Naive thymus-derived CD4-positive, alpha-beta T cell (primary cell): ENCODE results near the gene STIM2. TPM values are rescaled to one million over a fixed set of nuclear protein-coding genes. Genes with fewer than 3 reads are reported as not detected.

Experiments
- ATAC-seq: fragments of 150-1000 bp; cut with Tn5 transposase; 2 replicates; pipeline ENCODE4 v1.10.0; 2021; ENCODE audit warnings: mild to moderate bottlenecking, moderate library complexity
- CTCF ChIA-PET: fragments of 350-600 bp; sonication (Branson Sonifier 250); formaldehyde crosslinking; loops from one replicate; lab custom pipeline; 2021; ENCODE audit warnings: antibody characterized with exemption; lab: Charles Lee
- POLR2A ChIA-PET: fragments of 350-600 bp; sonication (Branson Sonifier 250); formaldehyde crosslinking; loops from one replicate; lab custom pipeline; 2021; ENCODE audit warnings: antibody characterized with exemption, inconsistent platforms; lab: Charles Lee
- DNase-seq, 9 donors: peaks; one replicate each; pipeline versions ENCODE4 v3.0.0 to v3.0.0-alpha.2; 2020 to 2022; ENCODE audit warnings: mixed read lengths in 1 of 9
- H3K27ac ChIP-seq: one replicate; pipeline ENCODE4 v1.7.0; 2013; ENCODE audit warnings: mild to moderate bottlenecking, low read depth, low read length, moderate library complexity
- H3K27me3 ChIP-seq, 2 donors: one replicate each; pipeline ENCODE4 v1.7.0; 2013; ENCODE audit warnings: low read length in 2 of 2, mild to moderate bottlenecking in 2 of 2, moderate library complexity in 2 of 2; ENCODE audit not compliant: control insufficient read depth in 2 of 2, insufficient read depth in 2 of 2
- H3K36me3 ChIP-seq, 3 experiments: 1 replicate in 2 of 3; 2 replicates in 1 of 3; pipeline ENCODE4 v1.7.0; 2013; ENCODE audit warnings: low read length in 3 of 3, mild to moderate bottlenecking in 3 of 3, moderate library complexity in 1 of 3; ENCODE audit not compliant: insufficient read depth in 3 of 3, control insufficient read depth in 2 of 3
- H3K4me1 ChIP-seq, 2 donors: one replicate each; pipeline ENCODE4 v1.7.0; 2013; ENCODE audit warnings: low read length in 2 of 2, mild to moderate bottlenecking in 2 of 2, moderate library complexity in 1 of 2; ENCODE audit not compliant: control insufficient read depth in 2 of 2, insufficient read depth in 2 of 2
- H3K4me3 ChIP-seq: 2 replicates; pipeline ENCODE4 v1.7.0; 2013; ENCODE audit warnings: mild to moderate bottlenecking, low read length
- H3K9me3 ChIP-seq, 3 experiments: 1 replicate in 2 of 3; 2 replicates in 1 of 3; pipeline ENCODE4 v1.7.0; 2013; ENCODE audit warnings: low read length in 3 of 3; ENCODE audit not compliant: control insufficient read depth in 2 of 3
- H3K27ac Mint-ChIP-seq, 9 donors: one replicate each; pipeline ENCODE4 v1.8.0; 2020 to 2022; ENCODE audit warnings: mixed read lengths in 9 of 9, mild to moderate bottlenecking in 8 of 9, moderate library complexity in 5 of 9, inconsistent platforms in 2 of 9
- H3K27me3 Mint-ChIP-seq, 5 donors: one replicate each; pipeline ENCODE4 v1.8.0; 2021 to 2022; ENCODE audit warnings: mixed read lengths in 5 of 5, mild to moderate bottlenecking in 1 of 5
- H3K36me3 Mint-ChIP-seq, 5 donors: one replicate each; pipeline ENCODE4 v1.8.0; 2020 to 2022; ENCODE audit warnings: mixed read lengths in 5 of 5, mild to moderate bottlenecking in 3 of 5, inconsistent platforms in 1 of 5
- H3K4me1 Mint-ChIP-seq, 7 donors: one replicate each; pipeline ENCODE4 v1.8.0; 2020 to 2022; ENCODE audit warnings: mixed read lengths in 7 of 7, mild to moderate bottlenecking in 3 of 7, inconsistent platforms in 1 of 7
- H3K4me3 Mint-ChIP-seq, 10 donors: one replicate each; pipeline ENCODE4 v1.8.0; 2020 to 2022; ENCODE audit warnings: mild to moderate bottlenecking in 10 of 10, mixed read lengths in 10 of 10, moderate library complexity in 6 of 10, inconsistent platforms in 2 of 10
- H3K9me3 Mint-ChIP-seq, 11 donors: one replicate each; pipeline ENCODE4 v1.8.0; 2020 to 2022; ENCODE audit warnings: mixed read lengths in 11 of 11, mild to moderate bottlenecking in 4 of 11, inconsistent platforms in 1 of 11, moderate library complexity in 1 of 11
- intact Hi-C, 2 donors: fragments of 100-400 bp; cut with micrococcal nuclease; formaldehyde crosslinking; loops; one replicate each; pipeline ENCODE4 v1.15.1; 2023
- polyA plus RNA-seq, 2 donors: library from polyadenylated mRNA; unstranded; fragments of 300-500 nt; fragmentation: Illumina TruSeq; gene quantifications; one replicate each; pipeline ENCODE4 v1.2.3, GENCODE V29; 2021
- total RNA-seq, 6 experiments: library from RNA in 5 of 6; stranded (reverse) in 5 of 6; gene quantifications; 1 replicate in 5 of 6; 2 replicates in 1 of 6; pipeline ENCODE4 v1.2.3 and lab custom pipeline; 2021 to 2026

STIM2 gene
- total and polyA plus RNA-seq, 7 experiments from 2014 or later = 24.6 to 103 (median 67.0) TPM

DNA sequence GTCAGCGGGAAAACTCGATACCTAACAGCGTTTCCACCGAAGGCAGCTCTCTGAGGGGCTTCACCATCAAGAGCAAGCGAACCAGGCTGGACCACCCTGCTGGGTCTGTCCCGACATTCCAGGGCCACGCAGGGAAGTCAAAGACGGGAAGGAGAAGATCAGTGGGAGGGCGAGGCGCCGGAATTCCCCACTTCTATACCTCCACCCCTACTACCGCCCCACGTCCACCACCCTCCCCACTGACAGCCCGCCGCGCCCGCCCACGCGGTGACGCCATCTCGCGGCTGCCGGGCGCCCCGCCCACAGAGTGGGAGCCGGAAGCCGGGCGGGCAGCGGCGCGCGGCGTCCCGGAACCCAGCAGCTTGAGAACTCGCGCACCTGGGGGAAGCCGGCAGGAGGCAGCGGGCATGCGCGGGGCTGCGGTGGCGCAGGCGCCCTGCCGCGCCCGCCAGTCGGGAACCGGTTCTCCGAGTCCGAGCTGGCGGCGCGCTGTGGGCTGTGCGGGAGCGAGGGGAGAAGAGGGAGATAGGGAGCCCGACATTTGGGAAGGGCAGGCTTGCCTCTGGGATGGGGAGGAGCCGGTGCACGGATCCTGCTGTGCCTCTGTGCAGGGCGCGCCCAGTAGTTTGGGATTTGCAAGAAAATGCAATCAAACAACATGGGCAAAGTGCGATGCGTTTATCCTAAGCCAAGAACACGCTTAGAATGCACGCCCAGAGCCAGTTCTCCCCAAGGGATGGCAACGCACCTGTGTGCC, 3.2 kb upstream of the STIM2 start:
- Histone ChIP-seq H3K36me3 (peaks cover 0 to 5% (median 0%) of the 10 kb centered on the region in 3 experiments), H3K27ac (peak overlapping the region; percentile 90), H3K27me3 (no peaks in the 10 kb centered on the region), H3K9me3 (no peaks in the 10 kb centered on the region), H3K4me1 (peaks cover 24 to 28% of the 10 kb centered on the region in 2 donors), H3K4me3 (peak overlapping the region; percentile 82)
- intact Hi-C loops = loop anchor here (1.0 to 5.0 kb wide), 10 partner anchors 69 to 1623 kb away; partner anchors contain the start of genes ANAPC4 (in 1 of the 2), PI4K2B (in 1 of the 2), RBPJ (in 1 of the 2) and SMIM20 (in 1 of the 2)
- ChIA-PET POLR2A (interaction anchor here (0.6 to 7.1 kb wide), 15 partner anchors 9 to 274 kb away, joined by 3 to 126 read pairs (median 4); partner anchors contain the start of gene TBC1D19), CTCF (interaction anchor here (1.7 kb wide), 1 partner anchor 149 kb away, joined by 4 read pairs; no protein-coding TSS in a partner anchor)
- H3K9me3 Mint-ChIP-seq = no peaks in the 10 kb centered on the region
- H3K4me3 Mint-ChIP-seq = peak overlapping the region; percentile 88 to 100 (median 97)
- DNase-seq (peak; percentile 91 to 98 (median 96)), ATAC-seq (peak; percentile 80)
- H3K4me1 Mint-ChIP-seq = peaks cover 26 to 48% (median 42%) of the 10 kb centered on the region in 7 donors
- H3K36me3 Mint-ChIP-seq = peaks cover 0 to 4% (median 0%) of the 10 kb centered on the region in 5 donors
- peak overlapping the region; percentile 87 to 98 (median 96) for H3K27ac Mint-ChIP-seq
- peaks cover 0 to 5% (median 0%) of the 10 kb centered on the region in 5 donors for H3K27me3 Mint-ChIP-seq

- no peaks in the 10 kb centered on the region for H3K9me3 ChIP-seq
- H3K36me3 ChIP-seq = peaks cover 0 to 5% (median 0%) of the 10 kb centered on the region in 3 experiments
- peak overlapping the region; percentile 90 for H3K27ac ChIP-seq
- ChIA-PET POLR2A (interaction anchor here (0.8 to 7.1 kb wide), 11 partner anchors 8 to 275 kb away, joined by 3 to 126 read pairs (median 4); partner anchors contain the start of gene TBC1D19), CTCF (interaction anchor here (1.7 kb wide), 1 partner anchor 148 kb away, joined by 4 read pairs; no protein-coding TSS in a partner anchor)
- H3K4me3 Mint-ChIP-seq = peak overlapping the region; percentile 88 to 100 (median 97)
- peaks cover 31 to 51% (median 47%) of the 10 kb centered on the region in 7 donors for H3K4me1 Mint-ChIP-seq
- H3K27ac Mint-ChIP-seq = peak overlapping the region; percentile 74 to 98 (median 96)
- peaks cover 0 to 3% (median 0%) of the 10 kb centered on the region in 5 donors for H3K36me3 Mint-ChIP-seq
- H3K4me3 ChIP-seq = peak overlapping the region; percentile 82
- H3K27me3 ChIP-seq = no peaks in the 10 kb centered on the region
- peaks cover 30 to 36% of the 10 kb centered on the region in 2 donors for H3K4me1 ChIP-seq
- intact Hi-C loops = loop anchor here (2.0 to 5.0 kb wide), 2 partner anchors 136 to 1481 kb away; partner anchors contain the start of gene ANAPC4 (in 1 of the 2)
- ATAC-seq (no peak), DNase-seq (no peak)
- H3K9me3 Mint-ChIP-seq = no peaks in the 10 kb centered on the region
- peaks cover 0 to 5% (median 0%) of the 10 kb centered on the region in 5 donors for H3K27me3 Mint-ChIP-seq
Observed at GRCh38 chr4:26858035-26858918, 2.4 kb upstream of the STIM2 start.

GRCh38 chr4:26858947-26859401, 1.7 kb upstream of the STIM2 start:
- peaks cover 0 to 5% (median 0%) of the 10 kb centered on the region in 3 experiments for H3K36me3 ChIP-seq
- no peak for ATAC-seq
- peaks cover 0 to 3% (median 0%) of the 10 kb centered on the region in 5 donors for H3K36me3 Mint-ChIP-seq
- peaks cover 0 to 3% (median 0%) of the 10 kb centered on the region in 5 donors for H3K27me3 Mint-ChIP-seq
- ChIA-PET POLR2A (interaction anchor here (1.8 to 7.1 kb wide), 4 partner anchors 15 to 135 kb away, joined by 4 to 126 read pairs (median 37); no protein-coding TSS in a partner anchor), CTCF (interaction anchor here (1.7 kb wide), 1 partner anchor 147 kb away, joined by 4 read pairs; no protein-coding TSS in a partner anchor)
- H3K27me3 ChIP-seq = no peaks in the 10 kb centered on the region
- peak overlapping the region; percentile 91 for H3K27ac ChIP-seq
- H3K9me3 ChIP-seq = no peaks in the 10 kb centered on the region
- H3K4me1 ChIP-seq = peaks cover 36 to 43% of the 10 kb centered on the region in 2 donors
- intact Hi-C loops = loop anchor here (2.0 to 5.0 kb wide), 2 partner anchors 137 to 1482 kb away; partner anchors contain the start of gene ANAPC4 (in 1 of the 2)
- peaks cover 38 to 58% (median 54%) of the 10 kb centered on the region in 7 donors for H3K4me1 Mint-ChIP-seq
- no peaks in the 10 kb centered on the region for H3K9me3 Mint-ChIP-seq
- peak overlapping the region; percentile 88 to 100 (median 97) for H3K4me3 Mint-ChIP-seq
- peak overlapping the region; percentile 74 to 98 (median 96) for H3K27ac Mint-ChIP-seq
- no peak for DNase-seq
- H3K4me3 ChIP-seq = no peak overlapping the region

DNA sequence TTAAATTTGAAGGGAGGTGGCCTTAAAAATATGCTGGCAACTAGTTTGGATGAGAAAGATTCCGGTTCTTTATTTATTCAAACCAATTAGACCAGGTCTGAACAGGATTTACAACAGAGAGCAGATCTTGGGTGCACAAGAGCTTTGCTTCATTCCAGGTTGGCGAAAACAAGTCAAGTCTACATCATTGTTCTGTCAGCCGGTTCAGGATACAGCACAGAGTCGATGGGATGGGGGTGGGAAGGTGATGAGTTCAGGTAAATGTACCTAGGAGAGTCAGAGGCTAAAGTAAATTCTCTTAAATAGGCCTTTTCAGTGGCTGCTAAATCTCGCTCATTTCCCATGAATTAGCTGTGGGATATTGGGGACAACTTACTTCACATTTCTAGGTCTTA, 882 bp upstream of the STIM2 start:
- H3K27me3 ChIP-seq = no peaks in the 10 kb centered on the region
- ATAC-seq (no peak), DNase-seq (no peak)
- H3K4me3 ChIP-seq = peak overlapping the region; percentile 77
- Mint-ChIP-seq H3K4me1 (peaks cover 42 to 65% (median 60%) of the 10 kb centered on the region in 7 donors), H3K27me3 (peaks cover 0 to 3% (median 0%) of the 10 kb centered on the region in 5 donors), H3K4me3 (peak overlapping the region; percentile 88 to 100 (median 97)), H3K36me3 (peaks cover 0 to 3% (median 0%) of the 10 kb centered on the region in 5 donors), H3K9me3 (no peaks in the 10 kb centered on the region), H3K27ac (peak overlapping the region; percentile 93 to 98 (median 97))
- peaks cover 42 to 46% of the 10 kb centered on the region in 2 donors for H3K4me1 ChIP-seq
- no peaks in the 10 kb centered on the region for H3K9me3 ChIP-seq
- intact Hi-C loops = loop anchor here (1.0 to 5.0 kb wide), 19 partner anchors 14 to 1697 kb away; partner anchors contain the start of genes ANAPC4 (in 2 of the 2), SEL1L3 (in 1 of the 2), SEPSECS (in 1 of the 2) and SMIM20 (in 1 of the 2)
- ChIA-PET CTCF (interaction anchor here (1.5 to 3.3 kb wide), 2 partner anchors 26 to 150 kb away, joined by 5 to 30 read pairs; no protein-coding TSS in a partner anchor), POLR2A (interaction anchor here (0.7 to 7.1 kb wide), 11 partner anchors 9 to 945 kb away, joined by 3 to 126 read pairs (median 6); partner anchors contain the start of genes RBPJ, SMIM20 and TBC1D19)
- H3K36me3 ChIP-seq = peaks cover 0 to 5% (median 0%) of the 10 kb centered on the region in 3 experiments
- H3K27ac ChIP-seq = peak overlapping the region; percentile 91

GRCh38 chr4:26860922-26861433, 337 bp downstream of the STIM2 start:
- Histone ChIP-seq H3K27me3 (no peaks in the 10 kb centered on the region), H3K4me1 (peaks cover 46 to 55% of the 10 kb centered on the region in 2 donors), H3K4me3 (peak overlapping the region; percentile 77), H3K9me3 (no peaks in the 10 kb centered on the region), H3K36me3 (peaks cover 0 to 5% (median 0%) of the 10 kb centered on the region in 3 experiments), H3K27ac (peak overlapping the region; percentile 91)
- peak; percentile 12 for ATAC-seq
- intact Hi-C loops = loop anchor here (1.0 to 5.0 kb wide), 20 partner anchors 12 to 1699 kb away; partner anchors contain the start of genes ANAPC4 (in 1 of the 2), PI4K2B (in 1 of the 2), SEL1L3 (in 1 of the 2) and SEPSECS (in 1 of the 2)
- ChIA-PET POLR2A (interaction anchor here (0.6 to 7.1 kb wide), 21 partner anchors 13 to 1004 kb away, joined by 3 to 126 read pairs (median 4); partner anchors contain the start of genes RBPJ, SMIM20 and TBC1D19), CTCF (interaction anchor here (0.6 to 3.3 kb wide), 8 partner anchors 11 to 872 kb away, joined by 3 to 30 read pairs (median 4); no protein-coding TSS in a partner anchor)
- Mint-ChIP-seq H3K27ac (peak overlapping the region; percentile 95 to 99 (median 97)), H3K27me3 (peaks cover 0 to 3% (median 0%) of the 10 kb centered on the region in 5 donors), H3K36me3 (peaks cover 0 to 5% (median 0%) of the 10 kb centered on the region in 5 donors), H3K4me3 (peak overlapping the region; percentile 95 to 100 (median 98)), H3K9me3 (no peaks in the 10 kb centered on the region), H3K4me1 (peaks cover 51 to 78% (median 72%) of the 10 kb centered on the region in 7 donors)
- peak in 8 of 9 donors; percentile 44 to 69 (median 64) for DNase-seq
